SK-MEL-5 (cell line): ENCODE measurements around the gene PRRC2C. TPM values are rescaled to one million over a fixed set of nuclear protein-coding genes. Genes with fewer than 3 reads are reported as not detected.
"Not testable (repeated sequence)": the region's sequence is repeated elsewhere in the genome, so short reads cannot be mapped to it uniquely, and the experiment has no call there.

Source experiments
- DNase-seq: peaks from one replicate; pipeline ENCODE4 v3.0.0-alpha.2; 2016; ENCODE audit warnings: low read depth, low spot score
- in situ Hi-C: cut with HindIII; loops from 2 replicates; pipeline ENCODE4 v1.10.0; 2016; ENCODE audit warnings: low sequenced_read_pairs, high pct_unique_total_duplicates, low pct_unique_long_range_greater_than_20kb
- total RNA-seq: library from RNA; depleted of rRNA; stranded (reverse); fragments of >200 nt; shearing (Covaris generic); gene quantifications from 2 replicates; pipeline ENCODE4 v1.2.3, GENCODE V29; 2014

Gene PRRC2C
- total RNA-seq, 1 experiment from 2014 or later = 43.9 TPM

DNA sequence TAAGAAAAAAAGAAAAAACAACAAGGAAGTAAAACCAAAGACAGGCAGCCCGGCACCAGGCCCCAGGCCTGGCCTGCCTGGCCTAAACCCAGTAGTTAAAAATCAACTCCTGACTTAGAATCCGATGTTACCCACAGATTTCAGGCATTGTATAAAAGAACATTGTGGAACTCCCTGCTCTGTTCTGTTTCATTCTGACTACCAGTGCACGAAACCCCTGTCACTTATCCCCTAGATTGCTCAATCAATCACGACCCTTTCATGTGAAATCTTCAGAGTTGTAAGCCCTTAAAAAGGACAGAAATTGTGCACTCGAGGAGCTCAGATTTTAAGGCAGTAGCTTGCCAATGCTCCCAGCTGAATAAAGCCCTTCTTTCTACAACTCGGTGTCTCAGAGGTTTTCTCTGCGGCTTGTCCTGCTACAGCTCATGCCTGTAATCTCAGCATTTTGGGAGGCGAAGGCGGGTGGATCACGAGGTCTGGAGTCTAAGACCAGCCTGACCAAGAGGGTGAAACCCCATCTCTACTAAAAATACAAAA is 121.1 kb downstream of the PRRC2C start:
- no peak for DNase-seq
- in situ Hi-C loops = no loop called here

DNA sequence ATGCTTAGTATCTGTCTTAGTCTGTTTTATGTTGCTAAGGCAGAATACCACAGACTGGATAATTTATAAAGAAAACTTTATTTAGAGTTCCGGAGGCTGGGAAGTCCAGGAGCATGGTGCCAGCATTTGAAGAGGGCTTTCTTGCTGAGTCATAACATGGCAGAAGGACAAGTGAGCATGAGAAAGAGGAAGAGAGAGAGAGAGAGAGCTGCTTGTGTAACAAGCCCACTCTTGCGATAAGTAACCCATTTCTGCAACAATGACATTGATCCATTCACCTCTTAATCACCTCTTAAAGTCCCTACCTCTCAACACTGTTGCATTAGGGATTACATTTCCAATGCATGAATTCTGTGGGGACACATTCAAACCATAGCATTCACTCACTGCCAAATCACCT is 125.1 kb downstream of the PRRC2C start:
- no peak for DNase-seq
- in situ Hi-C loops = no loop called here

DNA sequence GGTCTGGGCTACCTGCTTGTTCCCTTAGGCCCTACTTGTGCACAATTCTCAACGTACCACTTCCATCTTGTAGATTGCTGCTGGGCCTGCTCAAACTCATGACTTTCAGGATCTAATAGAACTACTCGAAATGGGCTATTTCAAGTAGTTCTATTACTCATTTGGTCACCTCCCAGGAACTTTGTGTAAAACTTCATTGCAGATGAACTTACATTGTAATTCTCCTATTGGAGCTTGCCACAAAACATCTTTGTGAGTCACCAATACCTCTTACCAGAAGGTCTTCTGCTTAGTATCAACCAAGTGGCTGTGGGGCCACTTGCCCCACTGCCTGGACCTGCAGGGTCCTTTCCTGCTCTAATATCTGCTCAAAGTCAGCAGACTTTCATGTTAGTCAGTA is 126.0 kb downstream of the PRRC2C start:
- no peak for DNase-seq
- in situ Hi-C loops = no loop called here

DNA sequence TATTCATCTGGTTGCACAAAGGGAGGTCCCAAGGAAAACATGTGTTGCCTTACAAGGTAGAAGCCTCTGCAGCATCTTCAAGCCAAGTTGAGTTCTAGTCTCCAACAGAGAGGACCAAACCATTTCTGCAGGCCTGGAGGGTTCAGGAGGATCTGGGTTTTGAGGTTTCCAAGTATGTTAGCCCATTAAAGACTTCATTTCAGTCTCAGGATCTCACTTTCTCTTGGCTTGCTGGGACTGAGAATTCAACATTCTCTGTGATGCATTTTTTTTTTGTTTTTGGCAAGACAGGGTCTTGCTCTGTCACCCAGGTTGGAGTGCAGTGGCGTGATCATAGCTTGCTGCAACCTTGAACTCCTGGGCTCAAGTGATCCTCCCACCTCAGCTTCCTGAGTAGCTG is 128.0 kb downstream of the PRRC2C start:
- in situ Hi-C loops = no loop called here
- no peak for DNase-seq

DNA sequence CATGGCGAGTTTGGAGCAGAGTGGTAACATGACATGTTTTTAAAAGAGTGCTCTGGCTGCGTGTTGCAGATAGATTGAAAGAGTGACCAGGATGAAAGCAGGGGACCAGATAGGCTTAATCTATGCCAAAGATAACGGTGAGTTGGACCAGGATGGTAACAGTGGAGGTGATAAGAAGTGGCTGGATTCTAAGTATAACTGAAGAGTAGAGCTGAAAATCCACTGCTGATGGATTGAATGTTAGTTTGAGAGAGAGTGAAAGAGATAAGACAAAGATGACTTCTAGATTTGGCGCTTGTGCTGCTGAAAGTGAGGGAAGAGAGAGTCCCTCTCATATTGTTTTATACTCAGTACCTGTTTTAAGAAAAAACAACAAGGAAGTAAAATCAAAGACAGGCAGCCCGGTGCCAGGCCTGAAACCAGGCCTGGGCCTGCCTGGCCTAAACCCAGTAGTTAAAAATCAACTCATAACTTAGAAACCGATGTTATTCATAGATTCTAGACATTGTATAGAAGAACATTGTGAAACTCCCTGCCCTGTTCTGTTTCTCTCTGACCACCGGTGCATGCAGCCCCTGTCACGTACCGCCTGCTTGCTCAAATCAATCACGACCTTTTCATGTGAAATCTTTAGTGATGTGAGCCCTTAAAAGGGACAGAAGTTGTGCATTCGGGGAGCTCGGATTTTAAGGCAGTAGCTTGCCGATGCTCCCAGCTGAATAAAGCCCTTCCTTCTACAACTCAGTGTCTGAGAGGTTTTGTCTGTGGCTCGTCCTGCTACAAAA is 130.0 kb downstream of the PRRC2C start:
- in situ Hi-C loops, DNase-seq: not testable (repeated sequence)

DNA sequence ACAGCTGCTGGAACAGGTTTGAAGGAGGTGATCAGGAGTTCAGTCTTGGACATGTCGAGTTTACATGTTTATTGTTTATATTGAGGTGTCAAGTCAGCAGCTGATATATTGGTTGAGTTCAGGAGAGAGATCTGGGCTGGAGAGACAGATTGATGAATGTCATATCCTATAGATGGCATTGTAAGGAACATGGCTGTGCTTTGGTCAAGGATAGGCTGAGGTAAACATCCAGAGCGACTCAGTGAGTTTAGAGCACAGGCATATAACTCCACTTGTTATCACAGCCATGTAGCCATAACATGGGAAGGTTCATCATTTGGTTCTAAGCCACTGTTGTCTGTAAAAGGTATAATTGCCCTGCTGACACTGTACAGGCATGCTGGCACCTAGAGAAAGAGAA is 131.3 kb downstream of the PRRC2C start:
- in situ Hi-C loops = no loop called here
- DNase-seq = no peak

DNA sequence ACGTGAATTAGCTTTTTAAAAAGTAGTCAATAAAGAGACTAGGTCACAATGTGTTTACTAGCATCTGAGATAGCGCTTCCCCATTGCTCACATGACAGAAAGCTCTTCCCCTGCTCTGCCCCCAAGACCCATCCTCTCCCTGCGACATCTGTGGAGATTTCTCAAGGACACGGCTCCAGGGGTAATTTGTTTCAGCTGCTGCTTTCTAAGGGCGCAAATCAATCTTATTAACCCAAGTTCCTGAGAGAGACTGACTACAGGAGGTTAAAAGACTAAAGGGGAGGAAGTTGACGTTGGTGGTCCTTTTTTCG is 136.8 kb downstream of the PRRC2C start, which contains the start of gene MYOCOS:
TSS of gene MYOCOS (plus strand) at position 92 of the 311 bp plus-strand sequence. CDS start 1,641 bp downstream, outside the sequence.
- in situ Hi-C loops = no loop called here
- DNase-seq = no peak

DNA sequence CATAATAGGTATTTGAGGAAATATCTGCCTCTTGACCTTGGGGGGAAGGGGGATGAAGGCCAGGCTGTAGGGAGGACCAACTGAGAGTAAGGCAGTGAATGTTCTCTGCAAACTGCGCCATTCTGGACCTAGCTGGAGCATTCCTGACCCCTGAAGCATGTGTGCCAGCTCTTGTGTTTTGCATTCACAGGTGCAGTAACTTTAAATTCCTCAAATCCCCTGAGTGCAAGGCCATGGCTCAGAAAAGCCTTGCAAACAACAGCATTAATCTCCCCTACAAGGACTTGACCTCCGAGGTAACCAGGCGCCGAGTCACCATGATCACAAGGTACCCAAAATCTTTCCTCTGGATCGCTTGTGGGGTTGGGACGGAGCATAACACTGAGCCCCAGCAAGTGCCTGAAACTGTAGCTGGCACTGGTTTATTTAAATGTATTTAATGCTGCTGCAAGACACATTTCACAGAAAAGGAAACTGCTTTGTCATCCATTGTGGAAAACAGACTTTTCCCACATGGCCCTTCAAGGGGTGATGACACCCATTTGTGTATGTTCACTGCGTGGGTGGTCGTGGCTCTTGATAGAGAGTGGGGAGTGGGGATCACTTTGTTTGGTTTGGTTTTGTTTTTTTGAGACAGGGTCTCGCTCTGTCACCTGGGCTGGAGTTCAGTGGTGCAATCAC is 138.5 kb downstream of the PRRC2C start:
- no peak for DNase-seq
- in situ Hi-C loops = no loop called here

DNA sequence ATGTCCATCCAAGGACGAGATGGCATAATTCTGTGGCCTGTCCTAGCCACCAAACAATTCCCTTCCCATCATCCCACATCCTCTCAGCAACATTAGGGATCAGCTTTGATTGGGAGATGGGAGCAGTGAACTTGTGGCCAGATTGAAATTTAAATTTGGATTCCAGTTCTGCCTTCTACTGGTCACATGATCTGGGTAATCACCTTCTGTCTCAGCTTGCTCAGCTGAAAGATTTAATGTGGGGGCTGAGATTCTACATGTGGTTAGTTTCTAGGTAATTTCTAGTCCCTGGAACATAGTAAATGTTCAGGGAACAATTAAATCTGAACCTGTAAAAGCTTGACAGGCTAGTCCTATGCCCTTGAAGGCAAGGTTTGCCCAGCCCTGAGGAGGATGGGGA is 139.9 kb downstream of the PRRC2C start:
- no peak for DNase-seq
- in situ Hi-C loops = no loop called here

DNA sequence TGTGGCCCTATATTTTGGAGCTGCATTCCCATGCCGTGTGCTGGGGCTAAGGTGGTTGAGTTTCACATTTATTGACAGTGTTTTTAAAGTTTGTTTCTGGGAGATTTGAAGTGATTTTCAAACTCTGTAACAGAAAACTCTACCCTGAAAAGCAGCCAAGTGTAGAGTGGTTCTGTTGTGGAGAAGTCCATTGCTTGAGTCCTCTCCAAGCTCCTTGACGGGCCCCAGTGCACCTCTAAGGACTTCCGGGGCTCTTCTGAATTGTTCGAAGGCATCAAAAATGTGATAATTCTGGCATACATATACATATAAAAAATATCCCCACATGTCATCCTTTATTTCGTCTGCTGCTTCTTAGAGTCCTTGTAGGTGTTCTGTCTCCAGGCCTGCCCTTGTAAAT is 141.7 kb downstream of the PRRC2C start:
- no peak for DNase-seq
- in situ Hi-C loops = no loop called here

DNA sequence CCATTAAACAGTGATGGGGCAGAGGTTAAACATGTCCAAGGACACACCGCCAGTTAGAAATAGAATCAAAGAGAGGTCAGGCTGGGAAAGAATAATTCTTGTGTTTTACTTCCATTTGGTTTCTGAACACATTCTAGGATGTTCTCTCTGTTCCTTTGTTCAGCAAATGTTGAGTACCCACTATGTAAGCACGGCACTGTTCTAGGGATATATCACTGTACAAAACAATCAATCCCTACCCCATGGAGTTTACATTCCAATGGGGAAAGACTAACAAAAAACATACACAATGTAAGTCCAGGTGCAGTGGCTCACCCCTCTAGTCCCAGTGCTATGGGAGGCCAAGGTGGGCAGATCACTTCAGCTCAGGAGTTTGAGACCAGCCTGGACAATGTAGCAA is 142.9 kb downstream of the PRRC2C start:
- in situ Hi-C loops = no loop called here
- DNase-seq = no peak

DNA sequence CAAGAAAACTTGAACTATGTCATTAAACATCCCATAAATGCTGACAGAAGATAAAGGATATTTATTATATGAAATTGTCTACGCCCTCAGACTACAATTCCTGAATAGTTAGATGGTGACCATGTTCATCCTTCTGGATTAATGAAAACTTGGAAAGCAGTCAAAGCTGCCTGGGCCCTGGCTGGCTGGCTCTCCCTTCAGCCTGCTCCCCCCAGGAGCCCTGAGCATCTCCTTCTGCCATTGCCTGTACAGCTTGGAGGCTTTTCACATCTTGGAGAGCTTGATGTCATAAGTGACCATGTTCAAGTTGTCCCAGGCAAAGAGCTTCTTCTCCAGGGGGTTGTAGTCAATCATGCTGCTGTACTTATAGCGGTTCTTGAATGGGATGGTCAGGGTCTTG is 150.3 kb downstream of the PRRC2C start:
- no peak for DNase-seq
- in situ Hi-C loops = no loop called here

DNA sequence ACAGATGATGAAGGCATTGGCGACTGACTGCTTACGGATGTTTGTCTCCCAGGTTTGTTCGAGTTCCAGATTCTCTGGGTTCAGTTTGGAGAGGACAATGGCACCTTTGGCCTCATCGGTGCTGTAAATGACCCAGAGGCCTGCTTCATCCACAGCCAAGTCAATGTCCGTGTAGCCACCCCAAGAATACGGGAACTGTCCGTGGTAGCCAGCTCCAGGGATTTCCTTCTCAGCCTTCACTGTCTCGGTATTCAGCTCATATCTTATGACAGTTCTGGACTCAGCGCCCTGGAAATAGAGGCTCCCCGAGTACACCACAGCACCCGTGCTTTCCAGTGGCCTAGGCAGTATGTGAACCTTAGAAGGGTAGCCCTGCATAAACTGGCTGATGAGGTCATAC is 150.8 kb downstream of the PRRC2C start:
- in situ Hi-C loops = no loop called here
- no peak for DNase-seq

DNA sequence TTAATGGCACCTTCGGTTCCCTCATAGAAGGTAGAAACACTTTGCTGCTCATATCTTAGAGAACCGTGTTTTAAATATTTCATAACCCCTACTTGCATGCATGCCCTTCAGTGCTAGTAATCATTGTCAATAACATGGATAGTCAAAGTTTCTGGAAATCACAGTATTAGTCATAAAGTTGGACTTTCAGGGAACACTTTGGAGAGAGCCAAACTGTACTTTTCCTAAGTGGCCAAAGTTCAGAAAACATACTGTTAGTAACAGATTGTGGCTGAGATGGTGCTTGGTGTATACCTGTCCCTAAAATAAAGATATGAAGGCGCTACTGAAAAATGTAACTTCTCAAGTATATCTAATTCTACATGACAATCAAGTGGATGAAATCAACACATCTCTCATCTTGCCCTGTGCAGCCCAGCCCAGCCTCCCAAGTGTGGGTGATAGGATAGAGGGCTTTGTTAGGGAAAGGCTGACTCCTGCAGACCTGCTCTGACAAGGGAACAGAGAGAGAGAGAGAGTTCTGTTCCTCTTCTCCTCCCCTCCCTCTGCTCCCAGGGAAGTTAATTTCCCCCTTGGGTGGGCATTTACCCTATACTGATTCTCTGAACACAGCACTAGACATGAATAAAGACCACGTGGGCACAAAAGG is 152.7 kb downstream of the PRRC2C start:
- no peak for DNase-seq
- in situ Hi-C loops = no loop called here

DNA sequence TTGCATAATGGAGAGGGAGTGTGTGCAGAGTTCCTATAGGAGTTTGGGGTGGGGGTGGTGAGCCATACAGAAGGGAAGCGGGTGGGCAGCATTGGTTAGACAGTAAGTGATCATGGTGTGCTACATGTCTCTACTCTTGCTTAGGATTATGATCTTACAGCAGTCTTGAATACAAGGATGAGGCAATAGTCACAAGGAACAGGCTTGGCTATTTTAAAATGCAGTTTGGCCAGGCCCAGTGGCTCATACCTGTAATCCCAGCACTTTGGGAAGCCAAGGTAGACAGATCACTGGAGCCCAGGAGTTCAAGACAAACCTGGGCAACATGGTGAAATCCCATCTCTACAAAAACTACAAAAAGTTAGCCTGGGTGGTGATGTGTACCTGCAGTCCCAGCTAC is 154.9 kb downstream of the PRRC2C start:
- DNase-seq = no peak
- in situ Hi-C loops = no loop called here

DNA sequence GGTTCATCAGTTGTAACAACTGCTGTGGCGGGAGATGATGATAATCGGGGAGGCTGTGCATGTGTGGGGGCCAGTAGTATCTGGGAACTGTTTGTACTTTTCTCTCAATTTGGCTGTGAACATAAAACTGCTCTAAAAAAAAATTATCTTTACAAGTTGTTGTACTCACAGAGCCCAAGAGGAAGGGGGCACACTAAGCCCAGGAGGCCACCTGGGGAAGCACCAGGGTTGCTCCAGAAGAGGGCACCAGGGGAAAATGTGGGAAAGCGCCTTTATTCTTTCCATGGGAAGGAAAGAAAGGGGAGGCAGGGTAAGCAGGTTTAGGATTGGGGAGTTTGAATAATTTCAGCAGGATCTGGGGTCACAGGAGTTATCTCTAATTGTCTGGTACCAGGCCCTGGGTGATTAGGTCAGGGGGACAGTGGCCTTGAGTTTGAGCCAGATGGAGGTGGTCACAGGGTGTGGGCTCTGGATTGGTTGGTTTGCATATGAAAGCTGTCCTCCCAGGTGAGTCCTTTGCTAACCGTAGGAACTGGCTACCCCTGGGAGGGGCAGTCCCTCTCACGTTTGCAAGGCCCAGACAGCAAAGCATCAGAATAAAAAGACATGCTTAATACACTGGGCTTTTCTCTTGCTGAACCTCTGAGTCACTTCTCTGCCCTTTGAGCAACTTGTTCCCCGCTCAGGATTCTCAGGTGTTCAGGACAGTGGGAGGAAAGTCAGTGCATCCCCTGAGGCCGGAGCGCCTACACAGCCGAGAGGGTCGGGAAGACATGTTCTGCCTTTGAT is 155.9 kb downstream of the PRRC2C start:
- DNase-seq = no peak
- in situ Hi-C loops = no loop called here

DNA sequence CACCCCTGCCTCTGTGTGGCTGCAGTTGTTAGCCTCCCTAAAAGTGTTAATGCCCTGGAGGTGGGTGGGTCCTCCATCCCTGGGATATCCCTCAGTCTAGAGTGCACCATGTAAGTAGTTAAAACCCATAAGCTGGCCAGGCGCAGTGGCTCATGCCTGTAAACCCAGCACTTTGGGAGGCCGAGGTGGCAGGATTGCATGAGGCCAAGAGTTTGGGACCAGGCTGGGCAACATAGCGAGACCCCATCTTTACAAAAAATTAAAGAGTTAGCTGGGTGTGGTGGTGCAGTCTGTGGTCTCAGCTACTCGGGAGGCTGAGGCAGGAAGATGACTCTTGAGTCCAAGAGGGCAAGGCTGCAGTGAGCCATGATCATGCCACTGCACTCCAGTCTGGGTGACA is 156.9 kb downstream of the PRRC2C start:
- in situ Hi-C loops = no loop called here
- DNase-seq = no peak
